Endothelial cell of umbilical vein (primary cell): ENCODE measurements around the gene CYP4F22. TPM values are rescaled to one million over a fixed set of nuclear protein-coding genes. Genes with fewer than 3 reads are reported as not detected.

ENCODE experiments used
- BruUV-seq: library from RNA; stranded (reverse); fragments of 400-500 nt; replicated peaks from 2 replicates; lab custom pipeline; 2021; lab: Mats Ljungman, UMichigan
- CTCF ChIA-PET: fragments of 300-600, 350-600 bp; sonication (Branson Sonifier 250); formaldehyde crosslinking; loops from one replicate; lab custom pipeline; 2021; ENCODE audit warnings: antibody characterized with exemption, inconsistent platforms; lab: Charles Lee
- POLR2A ChIA-PET: fragments of 300-600, 350-600 bp; sonication (Branson Sonifier 250); formaldehyde crosslinking; loops from one replicate; lab custom pipeline; 2021; ENCODE audit warnings: antibody characterized with exemption, inconsistent platforms; lab: Charles Lee
- DNase-seq: peaks from one replicate; pipeline ENCODE4 v3.0.0-alpha.2; 2011; ENCODE audit warnings: low read depth, low spot score
- FAIRE-seq: peaks from 2 replicates; lab custom pipeline; 2011; peaks lifted over from hg19 to GRCh38; lab: Jason Lieb, UNC
- H2AFZ ChIP-seq: 2 replicates; pipeline ENCODE4 v1.6.0; 2012; ENCODE audit warnings: low read depth, low read length, control low read depth, inconsistent platforms
- H3K27ac ChIP-seq: 2 replicates; pipeline ENCODE4 v1.5.1; 2011; ENCODE audit warnings: low read depth, mild to moderate bottlenecking, control low read depth, low read length, moderate library complexity; ENCODE audit not compliant: insufficient read depth
- H3K27me3 ChIP-seq, 2 experiments: 2 replicates each; pipeline versions ENCODE4 v1.6.0 to v1.6.1; 2011; ENCODE audit warnings: low read length in 2 of 2, mixed read lengths in 1 of 2; ENCODE audit not compliant: control insufficient read depth in 2 of 2, insufficient read depth in 2 of 2
- H3K36me3 ChIP-seq, 2 experiments: 2 replicates in 1 of 2; 3 replicates in 1 of 2; pipeline ENCODE4 v1.5.1; 2011; ENCODE audit warnings: low read length in 2 of 2, mild to moderate bottlenecking in 1 of 2, moderate library complexity in 1 of 2; ENCODE audit not compliant: control insufficient read depth in 2 of 2, insufficient read depth in 2 of 2; ENCODE audit errors: extremely low read depth in 1 of 2
- H3K4me1 ChIP-seq: 3 replicates; pipeline ENCODE4 v1.5.1; 2011; ENCODE audit warnings: mild to moderate bottlenecking, low read length; ENCODE audit not compliant: control insufficient read depth, insufficient read depth; ENCODE audit errors: extremely low read depth
- H3K4me2 ChIP-seq: 2 replicates; pipeline ENCODE4 v1.6.1; 2011; ENCODE audit warnings: low read length, control low read depth, mixed read lengths; ENCODE audit not compliant: insufficient read depth
- H3K4me3 ChIP-seq, 3 experiments: fragments of 200-600 bp in 1 of 3; sonication (generic), shearing (Covaris generic) in 1 of 3; replicated peaks in 1 of 3; 2 replicates each; pipeline ENCODE4 v1.5.1; 2011 to 2016; ENCODE audit warnings: control low read depth in 3 of 3, low read length in 3 of 3, mild to moderate bottlenecking in 2 of 3, inconsistent platforms in 1 of 3, low read depth in 1 of 3, moderate library complexity in 1 of 3; ENCODE audit not compliant: insufficient read depth in 1 of 3
- H3K79me2 ChIP-seq: 2 replicates; pipeline ENCODE4 v1.6.0; 2012; ENCODE audit warnings: low read length, inconsistent platforms; ENCODE audit not compliant: control insufficient read depth, insufficient read depth
- H3K9ac ChIP-seq: replicated peaks from 2 replicates; pipeline ENCODE3; 2011; ENCODE audit warnings: low read length, control low read depth; ENCODE audit not compliant: insufficient read depth; ENCODE audit errors: extremely low read depth
- H3K9me1 ChIP-seq: replicated peaks from 3 replicates; pipeline ENCODE4 v1.6.0; 2011; ENCODE audit warnings: mild to moderate bottlenecking, low read length; ENCODE audit not compliant: control insufficient read depth, insufficient read depth; ENCODE audit errors: extremely low read depth
- H3K9me3 ChIP-seq: replicated peaks from 2 replicates; pipeline ENCODE4 v1.5.1; 2012; ENCODE audit warnings: low read length, inconsistent platforms; ENCODE audit not compliant: control insufficient read depth, insufficient read depth
- H4K20me1 ChIP-seq: replicated peaks from 2 replicates; pipeline ENCODE3; 2011; ENCODE audit warnings: mild to moderate bottlenecking, low read length; ENCODE audit not compliant: control insufficient read depth, insufficient read depth; ENCODE audit errors: extremely low read depth
- CTCF ChIP-seq, 2 donors: IDR thresholded peaks; 1 replicate in 1 of 2; 2 replicates in 1 of 2; pipeline ENCODE4 v1.5.1; 2011; ENCODE audit warnings: low read length in 2 of 2, mild to moderate bottlenecking in 2 of 2, moderate library complexity in 2 of 2, control low read depth in 1 of 2, inconsistent platforms in 1 of 2, low read depth in 1 of 2; ENCODE audit not compliant: insufficient read depth in 1 of 2; ENCODE audit errors: extremely low read depth in 1 of 2
- EZH2 ChIP-seq: IDR thresholded peaks from 2 replicates; pipeline ENCODE4 v1.6.1; 2012; ENCODE audit warnings: borderline replicate concordance, low read depth, mild to moderate bottlenecking, moderate library complexity, low read length, inconsistent platforms; ENCODE audit not compliant: severe bottlenecking
- FOS ChIP-seq: IDR thresholded peaks from 2 replicates; pipeline ENCODE4 v1.6.1; 2011; ENCODE audit warnings: mild to moderate bottlenecking, low read length, moderate library complexity, borderline replicate concordance; ENCODE audit not compliant: insufficient read depth
- GATA2 ChIP-seq: IDR thresholded peaks from 2 replicates; pipeline ENCODE4 v1.7.0; 2011; ENCODE audit warnings: low read depth, mild to moderate bottlenecking, moderate library complexity, mixed read lengths, low read length; ENCODE audit not compliant: insufficient read length, insufficient read depth
- JUN ChIP-seq: IDR thresholded peaks from 2 replicates; pipeline ENCODE4 v1.6.1; 2011; ENCODE audit warnings: borderline replicate concordance, low read depth; ENCODE audit not compliant: insufficient read length, insufficient read depth
- MAX ChIP-seq: IDR thresholded peaks from 2 replicates; pipeline ENCODE4 v1.6.1; 2011; ENCODE audit not compliant: insufficient read depth, insufficient read length
- MYC ChIP-seq: IDR thresholded peaks from one replicate; pipeline ENCODE4 v1.6.1; 2011; ENCODE audit warnings: mild to moderate bottlenecking, low read depth, low read length
- POLR2A ChIP-seq: IDR thresholded peaks from 2 replicates; pipeline ENCODE4 v1.6.1; 2012; ENCODE audit warnings: low read depth, mild to moderate bottlenecking, control low read depth, low read length
- POLR2AphosphoS5 ChIP-seq: IDR thresholded peaks from 2 replicates; pipeline ENCODE4 v1.6.1; 2012; ENCODE audit warnings: low read depth, mild to moderate bottlenecking, control low read depth, low read length, moderate library complexity; ENCODE audit not compliant: insufficient read depth
- dilution Hi-C: fragments of 300-500 bp; cut with MboI; formaldehyde crosslinking; loops from one replicate; pipeline ENCODE4 v1.15.0; 2019; ENCODE audit warnings: low sequenced_read_pairs; ENCODE audit not compliant: extremely low pct_ligation_motif_present
- intact Hi-C: fragments of 100-400 bp; cut with micrococcal nuclease; formaldehyde crosslinking; loops from one replicate; pipeline ENCODE4 v1.10.0; 2022
- polyA plus RNA-seq, 4 experiments: library from polyadenylated mRNA; depleted of rRNA in 3 of 4; stranded (reverse) in 3 of 4; unstranded in 1 of 4; fragments of >200 nt; gene quantifications; 2 replicates each; pipeline versions ENCODE4 v1.2.1 to v1.2.3, GENCODE V29; 2011 to 2012; ENCODE audit warnings: missing spikeins in 1 of 4
- total RNA-seq: library from RNA; stranded (reverse); gene quantifications from 2 replicates; pipeline ENCODE4 v1.2.3, GENCODE V29; 2021

CYP4F22 gene
- total and polyA plus RNA-seq, 2 donors (not counting 3 experiments of a cell fraction or from before 2014, with no cell fraction given): not detected

- no peak for TF ChIP-seq MYC
- TF ChIP-seq EZH2: no peak
- TF ChIP-seq FOS: no peak
- TF ChIP-seq POLR2AphosphoS5: no peak
- no peak for TF ChIP-seq CTCF (IDR thresholded peaks at IDR 0.05; ENCODE audit: extremely low read depth in 1 of 2, insufficient read depth in 1 of 2, low read depth in 1 of 2, low read length in 2 of 2)
- TF ChIP-seq POLR2A: no peak
- no peak for TF ChIP-seq JUN
- TF ChIP-seq MAX: no peak
- TF ChIP-seq GATA2: no peak
- Histone ChIP-seq H2AFZ (no peak overlapping the region), H4K20me1 (no peaks in the 10 kb centered on the region), H3K27ac (no peak overlapping the region), H3K9me1 (no peaks in the 10 kb centered on the region), H3K27me3 (no peaks in the 10 kb centered on the region), H3K79me2 (no peaks in the 10 kb centered on the region), H3K4me3 (no peak overlapping the region), H3K36me3 (no peaks in the 10 kb centered on the region), H3K9me3 (no peaks in the 10 kb centered on the region), H3K4me2 (no peak overlapping the region), H3K4me1 (no peaks in the 10 kb centered on the region), H3K9ac (no peak overlapping the region)
- FAIRE-seq: no peak
- no peak for DNase-seq
- BruUV-seq: no TSS peak
- ChIA-PET CTCF (no interaction called here), POLR2A (no interaction called here)
- intact Hi-C loops: no loop called here
- dilution Hi-C loops: no loop called here
Observed at GRCh38 chr19:15539638-15540037, 31.3 kb downstream of the CYP4F22 start.
